K562 (cell line): ENCODE results near the gene LRPAP1.

ENCODE experiments used
- CAMTA2 ChIP-seq: fragments of 250-450 bp; sonication (Bioruptor Pico); conservative IDR thresholded peaks from 2 replicates; pipeline ENCODE4 v1.5.1; 2022
- CHD1 ChIP-seq: fragments of 200-600 bp; sonication (generic); IDR thresholded peaks from one replicate; pipeline ENCODE4 v1.6.1; 2012; ENCODE audit warnings: mild to moderate bottlenecking, moderate library complexity, low read length, inconsistent platforms
- CTCF ChIP-seq, 3 experiments: IDR thresholded peaks in 2 of 3; conservative IDR thresholded peaks in 1 of 3; 2 replicates each; pipeline ENCODE4 v1.5.1; 2011 to 2012; ENCODE audit warnings: low read length in 3 of 3, mild to moderate bottlenecking in 3 of 3, control low read depth in 2 of 3, improper control_type of control experiment in 1 of 3, inconsistent platforms in 1 of 3, low read depth in 1 of 3, mixed read lengths in 1 of 3, moderate library complexity in 1 of 3; ENCODE audit not compliant: insufficient read depth in 2 of 3
- FOXJ2 ChIP-seq: fragments of 200-800 bp; sonication (Bioruptor generic); IDR thresholded peaks from 2 replicates; pipeline ENCODE4 v1.6.1; 2016; ENCODE audit warnings: missing genetic modification characterization, missing compliant biosample characterization
- PRDM10 ChIP-seq: fragments of 450-650 bp; IDR thresholded peaks from 2 replicates; pipeline ENCODE4 v1.6.1; 2018; ENCODE audit not compliant: partially characterized antibody
- STAT5B ChIP-seq: fragments of 250-450 bp; sonication (Bioruptor Pico); IDR thresholded peaks from 2 replicates; pipeline ENCODE4 v1.8.0; 2021; ENCODE audit warnings: mild to moderate bottlenecking, inconsistent platforms
- ZNF280B ChIP-seq: fragments of 250-450 bp; sonication (Bioruptor Pico); IDR thresholded peaks from 2 replicates; pipeline ENCODE4 v1.5.1; 2021; ENCODE audit warnings: mild to moderate bottlenecking

GRCh38 chr4:3510481-3510880, 21.7 kb downstream of the LRPAP1 start:
- no peak for TF ChIP-seq STAT5B (CRISPR knock-in tag)
- TF ChIP-seq ZNF280B (CRISPR knock-in tag): no peak
- TF ChIP-seq CHD1: no peak
- TF ChIP-seq CTCF (IDR thresholded peaks at IDR 0.05 in 2 of 3, conservative IDR thresholded peaks at IDR 0.05 in 1 of 3; ENCODE audit: insufficient read depth in 2 of 3, low read depth in 1 of 3, low read length in 3 of 3): no peak
- no peak for TF ChIP-seq CAMTA2 (CRISPR knock-in tag)
- TF ChIP-seq FOXJ2 (tag): no peak
- TF ChIP-seq PRDM10: no peak
